Osteocyte (in vitro differentiated cells): ENCODE data around the gene GPR158. TPM values are rescaled to one million over a fixed set of nuclear protein-coding genes. Genes with fewer than 3 reads are reported as not detected.

Experiments
- DNase-seq: peaks from one replicate; pipeline ENCODE4 v3.0.0; 2021; ENCODE audit warnings: mixed read lengths; ENCODE audit not compliant: unreplicated experiment; ENCODE audit errors: extremely low spot score
- H3K27ac Mint-ChIP-seq: one replicate; pipeline ENCODE4 v1.8.0; 2021; ENCODE audit warnings: mild to moderate bottlenecking, mixed read lengths; ENCODE audit not compliant: unreplicated experiment
- H3K27me3 Mint-ChIP-seq: one replicate; pipeline ENCODE4 v1.8.0; 2021; ENCODE audit warnings: mixed read lengths; ENCODE audit not compliant: unreplicated experiment
- H3K36me3 Mint-ChIP-seq: one replicate; pipeline ENCODE4 v1.8.0; 2021; ENCODE audit warnings: mixed read lengths; ENCODE audit not compliant: unreplicated experiment
- H3K4me1 Mint-ChIP-seq: one replicate; pipeline ENCODE4 v1.8.0; 2021; ENCODE audit warnings: mixed read lengths; ENCODE audit not compliant: unreplicated experiment
- H3K4me3 Mint-ChIP-seq: one replicate; pipeline ENCODE4 v1.8.0; 2021; ENCODE audit warnings: mild to moderate bottlenecking, moderate library complexity, mixed read lengths; ENCODE audit not compliant: unreplicated experiment
- H3K9me3 Mint-ChIP-seq: one replicate; pipeline ENCODE4 v1.8.0; 2021; ENCODE audit warnings: mixed read lengths; ENCODE audit not compliant: unreplicated experiment
- total RNA-seq: library from RNA; stranded (reverse); gene quantifications from 2 replicates; pipeline ENCODE4 v1.2.1, GENCODE V29; 2021
- TF ChIP-seq, protein P1 (sequence below): fragments of 200-600 bp; sonication (generic); IDR thresholded peaks from 2 replicates; pipeline ENCODE4 v1.5.0; 2021; ENCODE audit warnings: antibody characterized with exemption, mild to moderate bottlenecking, moderate library complexity

The GPR158 gene
- total RNA-seq, 1 donor from 2014 or later, result 0.19 TPM

DNA sequence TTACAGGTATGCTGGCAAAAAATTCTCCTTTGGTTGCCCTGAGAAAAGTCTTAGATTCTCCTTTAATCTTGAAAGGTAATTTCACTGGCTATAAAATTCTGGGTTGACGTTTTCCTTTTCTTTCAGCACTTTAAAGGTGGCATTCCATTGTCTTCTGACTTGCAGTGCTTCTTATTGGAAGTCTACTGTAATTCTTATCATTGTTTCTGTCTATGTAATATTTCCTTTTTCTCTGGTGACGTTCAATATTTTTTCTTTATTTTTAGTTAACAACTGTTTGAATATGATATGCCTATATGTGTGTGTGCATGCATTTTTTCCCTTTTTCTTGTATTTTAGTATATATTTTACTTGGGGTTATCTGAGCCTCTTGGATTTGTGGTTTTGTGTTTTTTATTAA, 111.0 kb downstream of the GPR158 start:
- no peak for DNase-seq
- Mint-ChIP-seq H3K9me3 (peaks cover 18% of the 10 kb centered on the region), H3K36me3 (no peaks in the 10 kb centered on the region), H3K27ac (no peak overlapping the region), H3K4me1 (no peaks in the 10 kb centered on the region), H3K4me3 (no peak overlapping the region), H3K27me3 (no peaks in the 10 kb centered on the region)
- TF ChIP-seq, protein P1, sequence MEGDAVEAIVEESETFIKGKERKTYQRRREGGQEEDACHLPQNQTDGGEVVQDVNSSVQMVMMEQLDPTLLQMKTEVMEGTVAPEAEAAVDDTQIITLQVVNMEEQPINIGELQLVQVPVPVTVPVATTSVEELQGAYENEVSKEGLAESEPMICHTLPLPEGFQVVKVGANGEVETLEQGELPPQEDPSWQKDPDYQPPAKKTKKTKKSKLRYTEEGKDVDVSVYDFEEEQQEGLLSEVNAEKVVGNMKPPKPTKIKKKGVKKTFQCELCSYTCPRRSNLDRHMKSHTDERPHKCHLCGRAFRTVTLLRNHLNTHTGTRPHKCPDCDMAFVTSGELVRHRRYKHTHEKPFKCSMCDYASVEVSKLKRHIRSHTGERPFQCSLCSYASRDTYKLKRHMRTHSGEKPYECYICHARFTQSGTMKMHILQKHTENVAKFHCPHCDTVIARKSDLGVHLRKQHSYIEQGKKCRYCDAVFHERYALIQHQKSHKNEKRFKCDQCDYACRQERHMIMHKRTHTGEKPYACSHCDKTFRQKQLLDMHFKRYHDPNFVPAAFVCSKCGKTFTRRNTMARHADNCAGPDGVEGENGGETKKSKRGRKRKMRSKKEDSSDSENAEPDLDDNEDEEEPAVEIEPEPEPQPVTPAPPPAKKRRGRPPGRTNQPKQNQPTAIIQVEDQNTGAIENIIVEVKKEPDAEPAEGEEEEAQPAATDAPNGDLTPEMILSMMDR, result no peak

DNA sequence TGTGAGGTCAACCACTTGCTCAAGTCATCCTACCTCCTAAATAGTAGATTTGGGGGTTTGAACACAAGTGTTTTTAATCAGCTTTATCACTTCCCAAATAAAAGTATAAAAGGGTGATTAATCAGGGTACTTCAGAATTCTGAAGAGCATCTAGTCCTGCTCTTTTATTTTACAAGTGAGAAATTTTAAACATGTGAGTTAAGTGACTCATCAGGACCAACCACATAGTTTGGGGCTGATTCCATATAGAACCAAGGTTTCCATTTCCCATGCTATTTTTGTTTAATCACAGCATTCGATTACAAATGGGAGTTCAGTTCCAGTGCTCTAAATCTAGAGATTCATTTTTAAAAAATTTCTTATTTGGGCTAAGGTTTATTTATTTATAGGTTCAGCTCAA, 113.4 kb downstream of the GPR158 start:
- H3K36me3 Mint-ChIP-seq, result no peaks in the 10 kb centered on the region
- no peak for DNase-seq
- H3K4me3 Mint-ChIP-seq, result no peak overlapping the region
- peaks cover 18% of the 10 kb centered on the region for H3K9me3 Mint-ChIP-seq
- no peak overlapping the region for H3K27ac Mint-ChIP-seq
- TF ChIP-seq, protein P1, result no peak
- H3K4me1 Mint-ChIP-seq, result no peaks in the 10 kb centered on the region
- no peaks in the 10 kb centered on the region for H3K27me3 Mint-ChIP-seq

DNA sequence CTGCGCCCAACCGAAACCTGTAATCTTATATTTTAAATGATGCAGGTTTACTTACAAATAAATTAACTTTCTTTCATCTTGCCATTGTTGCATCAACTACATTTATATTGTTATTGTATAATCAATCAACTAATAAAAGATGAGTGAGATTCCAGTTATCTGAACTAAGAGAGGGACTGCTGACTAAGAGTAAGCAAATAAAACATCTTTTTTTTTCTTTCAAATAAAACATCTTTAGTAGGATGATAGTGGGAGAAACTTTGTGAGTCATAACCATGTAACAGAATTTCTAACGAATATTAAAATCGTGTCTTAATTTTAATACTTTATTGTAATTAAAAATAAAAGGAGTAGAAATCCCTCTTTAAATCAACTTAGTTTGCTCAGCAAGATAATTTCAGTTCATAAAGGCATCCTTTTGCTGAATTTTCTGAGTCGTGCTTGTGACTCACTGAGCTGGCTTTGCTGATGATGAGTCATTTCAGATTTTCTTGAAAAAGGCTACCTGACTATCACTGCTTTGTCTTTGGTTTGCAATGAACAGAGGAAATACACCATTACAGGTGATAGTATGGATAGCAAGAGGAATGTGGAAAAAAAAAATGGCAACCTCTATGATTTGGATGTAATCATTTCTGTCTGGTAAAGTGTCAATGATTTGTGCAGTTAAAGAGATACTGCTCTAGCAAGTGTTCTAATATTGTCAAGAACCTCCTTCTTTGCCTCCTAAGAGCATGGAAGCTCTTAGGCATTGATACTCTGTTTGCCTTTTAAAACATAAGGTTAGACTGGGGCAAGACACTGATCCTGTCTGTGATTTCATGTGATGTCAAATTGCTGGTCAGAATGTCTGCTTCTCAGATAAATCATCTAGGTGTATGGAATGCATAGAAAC, 119.5 kb downstream of the GPR158 start:
- no peaks in the 10 kb centered on the region for H3K27me3 Mint-ChIP-seq
- DNase-seq, result no peak
- H3K4me3 Mint-ChIP-seq, result no peak overlapping the region
- H3K9me3 Mint-ChIP-seq, result no peaks in the 10 kb centered on the region
- H3K36me3 Mint-ChIP-seq, result no peaks in the 10 kb centered on the region
- no peak overlapping the region for H3K27ac Mint-ChIP-seq
- no peaks in the 10 kb centered on the region for H3K4me1 Mint-ChIP-seq
- TF ChIP-seq, protein P1, result no peak

DNA sequence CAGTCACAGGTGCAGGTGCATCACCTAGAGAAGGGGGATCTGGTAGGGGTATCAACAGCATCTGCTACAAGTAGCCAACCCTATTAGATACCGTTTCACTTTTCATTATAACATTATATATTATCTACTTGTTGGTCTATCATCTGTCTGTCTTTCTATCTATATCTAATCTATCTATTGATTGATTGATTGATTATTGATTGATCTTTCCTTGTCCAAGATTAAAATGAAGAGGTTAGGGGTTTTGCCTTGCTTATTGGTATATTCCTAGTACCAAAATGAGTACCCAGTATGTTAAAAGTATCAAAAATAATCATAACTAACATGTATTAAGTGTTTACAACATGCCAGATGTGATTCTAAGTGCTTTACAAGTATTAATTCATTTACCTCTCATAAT, 121.5 kb downstream of the GPR158 start:
- Mint-ChIP-seq H3K4me3 (no peak overlapping the region), H3K27ac (no peak overlapping the region), H3K9me3 (no peaks in the 10 kb centered on the region), H3K27me3 (no peaks in the 10 kb centered on the region), H3K4me1 (no peaks in the 10 kb centered on the region), H3K36me3 (no peaks in the 10 kb centered on the region)
- no peak for DNase-seq
- TF ChIP-seq, protein P1, result no peak

DNA sequence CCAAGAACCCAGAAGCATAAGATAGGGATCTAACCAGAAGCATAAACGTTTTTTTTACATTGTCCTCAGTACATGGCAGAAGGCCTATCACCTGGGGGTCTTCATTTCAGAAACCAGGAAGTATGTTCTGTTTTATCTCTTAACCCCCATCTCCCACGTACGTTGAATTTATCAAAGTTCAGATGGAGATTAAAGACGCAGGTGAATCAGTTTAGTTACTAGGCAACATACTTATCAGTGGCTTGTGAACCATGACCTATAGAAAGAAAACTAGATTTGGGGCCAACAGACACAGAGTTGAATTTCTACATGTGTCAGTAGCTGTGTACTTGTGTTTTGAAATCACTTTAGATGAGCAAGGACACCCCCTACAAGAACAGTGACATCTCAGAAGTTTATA, 122.7 kb downstream of the GPR158 start:
- Mint-ChIP-seq H3K36me3 (no peaks in the 10 kb centered on the region), H3K27ac (no peak overlapping the region), H3K4me1 (no peaks in the 10 kb centered on the region), H3K4me3 (no peak overlapping the region), H3K27me3 (no peaks in the 10 kb centered on the region), H3K9me3 (no peaks in the 10 kb centered on the region)
- DNase-seq, result no peak
- TF ChIP-seq, protein P1, result no peak
